Liver (tissue), 9 donors: ENCODE measurements around the gene ADAT2. TPM values are rescaled to one million over a fixed set of nuclear protein-coding genes. Genes with fewer than 3 reads are reported as not detected.

ENCODE experiments used
- DNase-seq: peaks from one replicate; pipeline ENCODE4 v3.0.0-alpha.2; 2017; ENCODE audit warnings: low spot score
- H3K27ac ChIP-seq, 2 donors: one replicate each; pipeline ENCODE4 v1.7.0; 2013; ENCODE audit warnings: inconsistent platforms in 2 of 2, low read length in 2 of 2, control low read depth in 1 of 2, low read depth in 1 of 2, mild to moderate bottlenecking in 1 of 2
- H3K27me3 ChIP-seq, 4 donors: one replicate each; pipeline versions ENCODE4 v1.6.1 to v1.7.0; 2013; ENCODE audit warnings: low read length in 3 of 4, inconsistent platforms in 1 of 4, mild to moderate bottlenecking in 1 of 4, moderate library complexity in 1 of 4; ENCODE audit not compliant: control insufficient read depth in 4 of 4, insufficient read depth in 4 of 4
- H3K36me3 ChIP-seq, 4 donors: one replicate each; pipeline versions ENCODE4 v1.6.1 to v1.7.0; 2013; ENCODE audit warnings: low read length in 3 of 4, mild to moderate bottlenecking in 3 of 4, low read depth in 1 of 4, moderate library complexity in 1 of 4; ENCODE audit not compliant: control insufficient read depth in 4 of 4, insufficient read depth in 3 of 4
- H3K4me1 ChIP-seq, 4 donors: one replicate each; pipeline versions ENCODE4 v1.6.1 to v1.7.0; 2013; ENCODE audit warnings: low read length in 3 of 4, mild to moderate bottlenecking in 3 of 4, moderate library complexity in 1 of 4; ENCODE audit not compliant: control insufficient read depth in 4 of 4, insufficient read depth in 4 of 4
- H3K4me3 ChIP-seq, 3 donors: one replicate each; pipeline versions ENCODE4 v1.6.1 to v1.7.0; 2013; ENCODE audit warnings: low read length in 3 of 3, control low read depth in 1 of 3, low read depth in 1 of 3, mild to moderate bottlenecking in 1 of 3
- H3K9ac ChIP-seq, 2 donors: one replicate each; pipeline ENCODE4 v1.7.0; 2013; ENCODE audit warnings: low read length in 2 of 2, mild to moderate bottlenecking in 2 of 2, moderate library complexity in 2 of 2, control low read depth in 1 of 2, low read depth in 1 of 2
- H3K9me3 ChIP-seq, 4 donors: one replicate each; pipeline versions ENCODE4 v1.6.1 to v1.7.0; 2013; ENCODE audit warnings: low read length in 3 of 4; ENCODE audit not compliant: control insufficient read depth in 4 of 4
- ATF3 ChIP-seq: IDR thresholded peaks from 2 replicates; pipeline ENCODE4 v1.6.1; 2016; ENCODE audit warnings: antibody characterized with exemption
- CTCF ChIP-seq: fragments of 150-350 bp; IDR thresholded peaks from 2 replicates; pipeline ENCODE4 v1.5.1; 2017; ENCODE audit warnings: improper control_type of control experiment, low read depth, low read length; ENCODE audit not compliant: missing input control
- EGR1 ChIP-seq, 2 donors: IDR thresholded peaks; 2 replicates each; pipeline ENCODE4 v1.6.1; 2016 to 2018; ENCODE audit warnings: antibody characterized with exemption in 2 of 2, low read depth in 2 of 2
- FOXA1 ChIP-seq: IDR thresholded peaks from 2 replicates; pipeline ENCODE4 v1.6.1; 2016; ENCODE audit warnings: antibody characterized with exemption
- FOXA2 ChIP-seq: IDR thresholded peaks from 2 replicates; pipeline ENCODE4 v1.6.1; 2016; ENCODE audit warnings: antibody characterized with exemption
- GABPA ChIP-seq, 2 donors: IDR thresholded peaks in 1 of 2; conservative IDR thresholded peaks in 1 of 2; 2 replicates each; pipeline ENCODE4 v1.6.1; 2016; ENCODE audit warnings: antibody characterized with exemption in 2 of 2, mild to moderate bottlenecking in 1 of 2, moderate library complexity in 1 of 2
- HNF4A ChIP-seq, 2 donors: conservative IDR thresholded peaks; 2 replicates each; pipeline ENCODE4 v1.6.1; 2016; ENCODE audit warnings: antibody characterized with exemption in 2 of 2, mild to moderate bottlenecking in 2 of 2
- HNF4G ChIP-seq: IDR thresholded peaks from 2 replicates; pipeline ENCODE4 v1.6.1; 2016; ENCODE audit warnings: antibody characterized with exemption
- JUND ChIP-seq, 2 donors: IDR thresholded peaks; 2 replicates each; pipeline ENCODE4 v1.6.1; 2016; ENCODE audit warnings: antibody characterized with exemption in 2 of 2
- NR2F2 ChIP-seq: IDR thresholded peaks from 2 replicates; pipeline ENCODE4 v1.6.1; 2016; ENCODE audit warnings: antibody characterized with exemption
- RAD21 ChIP-seq, 2 donors: IDR thresholded peaks; 2 replicates each; pipeline ENCODE4 v1.6.1; 2016; ENCODE audit warnings: antibody characterized with exemption in 2 of 2, mild to moderate bottlenecking in 2 of 2
- REST ChIP-seq: IDR thresholded peaks from 2 replicates; pipeline ENCODE4 v1.6.1; 2016; ENCODE audit warnings: antibody characterized with exemption, mild to moderate bottlenecking
- RXRA ChIP-seq, 2 donors: IDR thresholded peaks; 2 replicates each; pipeline ENCODE4 v1.6.1; 2017 to 2018; ENCODE audit warnings: antibody characterized with exemption in 2 of 2, mild to moderate bottlenecking in 1 of 2
- SP1 ChIP-seq: IDR thresholded peaks from 2 replicates; pipeline ENCODE4 v1.6.1; 2018; ENCODE audit warnings: antibody characterized with exemption, mild to moderate bottlenecking
- TAF1 ChIP-seq: conservative IDR thresholded peaks from 2 replicates; pipeline ENCODE4 v1.6.1; 2016; ENCODE audit warnings: antibody characterized with exemption, mild to moderate bottlenecking
- YY1 ChIP-seq: IDR thresholded peaks from 2 replicates; pipeline ENCODE4 v1.6.1; 2016; ENCODE audit warnings: antibody characterized with exemption, mild to moderate bottlenecking
- ZBTB33 ChIP-seq: IDR thresholded peaks from 2 replicates; pipeline ENCODE4 v1.6.1; 2016; ENCODE audit warnings: antibody characterized with exemption
- WGBS: extraction: QIAGEN DNeasy Blood & Tissue Kit; methylation state at CpG from one replicate; pipeline ENCODE4 v1.1.7; 2013; 5-methylcytosine and 5-hydroxymethylcytosine counted together
- polyA plus RNA-seq, 2 donors: library from polyadenylated mRNA; stranded (reverse) in 1 of 2; unstranded in 1 of 2; fragments of 200-250 nt in 1 of 2; fragments of >200 nt in 1 of 2; fragmentation: Nextera tagmentation in 1 of 2; extraction: Ambion mirVana in 1 of 2; gene quantifications; one replicate each; pipeline versions ENCODE4 v1.2.1 to v1.2.3, GENCODE V29; 2013 to 2015
- total RNA-seq, 2 donors: library from RNA; depleted of rRNA; stranded (reverse); fragments of >200 nt; gene quantifications; one replicate each; pipeline ENCODE4 v1.2.3, GENCODE V29; 2014
- donor health status: healthy.
- donor health status: healthy.
- donor health status: healthy.
- donor health status: healthy.
- donor health status: healthy.

The ADAT2 gene
- total and polyA plus RNA-seq, 4 donors = 1.4 to 3.7 (median 2.5) TPM

GRCh38 chr6:143406673-143407072, 43.8 kb downstream of the ADAT2 start:
- no peak for DNase-seq
- Histone ChIP-seq H3K36me3 (no peaks in the 10 kb centered on the region), H3K9me3 (no peaks in the 10 kb centered on the region), H3K27me3 (no peaks in the 10 kb centered on the region), H3K4me1 (peaks cover 0 to 7% (median 1%) of the 10 kb centered on the region in 4 donors), H3K27ac (no peak overlapping the region), H3K4me3 (no peak overlapping the region), H3K9ac (no peak overlapping the region)
- TF ChIP-seq REST (no peak), GABPA (IDR thresholded peaks at IDR 0.05 in 1 of 2, conservative IDR thresholded peaks at IDR 0.05 in 1 of 2) (no peak), HNF4A (conservative IDR thresholded peaks at IDR 0.05) (no peak), NR2F2 (no peak), HNF4G (no peak), TAF1 (no peak), CTCF (no peak), YY1 (no peak), RAD21 (IDR thresholded peaks at IDR 0.05) (no peak), JUND (IDR thresholded peaks at IDR 0.05) (no peak), FOXA2 (no peak), RXRA (IDR thresholded peaks at IDR 0.05) (no peak)
- 92% methylated on average over 3 of the region's 3 CpGs for WGBS

GRCh38 chr6:143405373-143406154, 44.9 kb downstream of the ADAT2 start:
- Histone ChIP-seq H3K36me3 (no peaks in the 10 kb centered on the region), H3K27me3 (no peaks in the 10 kb centered on the region), H3K27ac (no peak overlapping the region), H3K4me3 (no peak overlapping the region), H3K9me3 (no peaks in the 10 kb centered on the region), H3K9ac (no peak overlapping the region), H3K4me1 (no peaks in the 10 kb centered on the region)
- WGBS = 91% methylated on average over 9 of the region's 9 CpGs
- no peak for DNase-seq
- no peak for TF ChIP-seq ATF3
- no peak for TF ChIP-seq GABPA (IDR thresholded peaks at IDR 0.05 in 1 of 2, conservative IDR thresholded peaks at IDR 0.05 in 1 of 2)
- TF ChIP-seq SP1 = no peak
- no peak for TF ChIP-seq ZBTB33
- TF ChIP-seq FOXA1 = no peak
- TF ChIP-seq RAD21 (IDR thresholded peaks at IDR 0.05) = no peak
- no peak for TF ChIP-seq EGR1 (IDR thresholded peaks at IDR 0.05; ENCODE audit: low read depth in 2 of 2)
- TF ChIP-seq YY1 = no peak
- no peak for TF ChIP-seq HNF4A (conservative IDR thresholded peaks at IDR 0.05)
- no peak for TF ChIP-seq NR2F2
- TF ChIP-seq JUND (IDR thresholded peaks at IDR 0.05) = no peak
- TF ChIP-seq CTCF = no peak
- no peak for TF ChIP-seq TAF1
- no peak for TF ChIP-seq RXRA (IDR thresholded peaks at IDR 0.05)
- TF ChIP-seq REST = no peak
- no peak for TF ChIP-seq HNF4G
